GM19468 (cell line): ENCODE measurements around the gene HOXD3.

Experiments
- ATAC-seq: cut with Tn5 transposase; IDR thresholded peaks from one replicate; pipeline ENCODE4 v1.9.1; 2021; ENCODE audit warnings: mild to moderate bottlenecking, moderate library complexity, moderate number of reproducible peaks; ENCODE audit not compliant: unreplicated experiment; ENCODE audit errors: extremely low read depth

Gene HOXD3

DNA sequence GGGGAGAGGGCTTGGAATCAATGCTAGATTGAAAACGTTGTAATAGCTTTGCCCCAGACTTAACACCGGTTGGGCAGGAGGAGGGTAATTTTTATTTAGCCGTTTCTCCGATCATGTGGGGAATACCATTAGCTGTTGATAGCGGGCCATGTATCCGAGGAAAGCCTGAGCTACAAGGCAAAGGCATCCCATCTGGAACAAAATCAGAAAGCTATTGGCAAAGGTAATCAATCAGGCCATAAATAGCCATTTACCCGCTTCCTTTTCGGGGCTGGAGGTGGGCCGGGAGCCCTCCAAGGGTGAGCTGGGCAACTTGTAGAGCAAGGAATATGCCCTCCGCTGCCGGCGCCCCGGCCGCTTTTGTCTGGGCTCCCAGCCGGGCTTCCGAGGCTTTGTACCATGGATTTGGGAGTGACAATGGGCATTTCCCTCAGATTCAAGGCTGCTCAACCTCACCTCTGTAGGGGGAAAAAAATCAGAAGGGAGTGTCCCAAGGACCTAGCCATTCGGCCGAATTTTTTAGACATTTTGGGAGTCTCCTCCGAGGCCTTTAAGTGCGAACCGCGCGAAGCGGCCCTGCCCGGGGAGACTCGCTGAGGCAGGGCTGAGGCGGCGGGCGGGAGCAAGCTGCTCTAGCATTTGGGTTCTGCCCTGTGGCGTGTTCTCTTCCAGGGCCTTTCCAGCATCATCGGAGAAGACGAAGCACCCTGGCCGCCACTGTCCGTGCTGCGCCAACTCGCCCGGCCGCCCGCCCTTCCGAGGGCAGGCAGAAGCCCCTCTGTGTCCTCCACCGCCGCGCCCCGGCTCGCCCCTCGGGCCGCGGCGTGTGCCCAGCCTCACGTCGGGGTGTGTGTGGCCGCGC lies 35.7 kb upstream of the HOXD3 start:
- no peak for ATAC-seq

DNA sequence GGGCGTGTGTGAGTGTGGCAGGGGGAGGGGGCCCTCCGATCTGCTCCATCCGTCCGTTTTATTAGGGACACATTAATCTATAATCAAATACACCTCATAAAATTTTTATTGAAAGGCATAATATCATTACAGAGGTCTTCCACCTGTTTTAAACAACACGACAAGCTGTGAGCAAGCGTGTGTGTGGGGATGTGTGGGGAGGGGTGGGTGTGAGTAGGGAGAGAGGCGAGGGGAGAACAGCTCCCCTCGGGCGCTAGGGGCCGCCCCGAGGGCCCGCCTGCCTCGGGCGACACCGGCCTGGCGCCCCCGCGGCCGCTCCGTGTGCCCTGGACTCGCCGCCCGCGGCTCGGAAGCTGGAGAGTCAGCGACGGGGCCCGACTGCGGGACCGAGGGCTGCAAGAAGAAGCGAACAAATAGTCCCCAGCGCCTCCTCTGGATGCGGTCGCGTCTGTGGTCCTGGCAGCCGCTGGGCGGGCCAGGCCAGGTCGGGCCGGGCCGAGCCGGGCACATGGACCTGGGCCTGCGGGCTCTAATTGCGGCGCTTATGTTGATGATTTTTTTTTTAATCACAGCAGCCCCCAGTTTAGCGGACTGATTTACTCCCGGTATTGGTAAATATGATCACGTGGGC lies 34.9 kb upstream of the HOXD3 start:
- no peak for ATAC-seq

DNA sequence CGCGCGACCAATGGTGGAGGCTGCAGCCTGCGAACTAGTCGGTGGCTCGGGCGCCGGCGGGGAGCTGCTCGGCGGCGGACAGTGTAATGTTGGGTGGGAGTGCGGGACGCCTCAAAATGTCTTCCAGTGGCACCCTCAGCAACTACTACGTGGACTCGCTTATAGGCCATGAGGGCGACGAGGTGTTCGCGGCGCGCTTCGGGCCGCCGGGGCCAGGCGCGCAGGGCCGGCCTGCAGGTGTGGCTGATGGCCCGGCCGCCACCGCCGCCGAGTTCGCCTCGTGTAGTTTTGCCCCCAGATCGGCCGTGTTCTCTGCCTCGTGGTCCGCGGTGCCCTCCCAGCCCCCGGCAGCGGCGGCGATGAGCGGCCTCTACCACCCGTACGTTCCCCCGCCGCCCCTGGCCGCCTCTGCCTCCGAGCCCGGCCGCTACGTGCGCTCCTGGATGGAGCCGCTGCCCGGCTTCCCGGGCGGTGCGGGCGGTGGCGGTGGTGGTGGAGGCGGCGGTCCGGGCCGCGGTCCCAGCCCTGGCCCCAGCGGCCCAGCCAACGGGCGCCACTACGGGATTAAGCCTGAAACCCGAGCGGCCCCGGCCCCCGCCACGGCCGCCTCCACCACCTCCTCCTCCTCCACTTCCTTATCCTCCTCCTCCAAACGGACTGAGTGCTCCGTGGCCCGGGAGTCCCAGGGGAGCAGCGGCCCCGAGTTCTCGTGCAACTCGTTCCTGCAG lies 34.3 kb upstream of the HOXD3 start, which contains the start of gene HOXD9:
HOXD9 (plus strand) TSS at position 37 of the 728 bp plus-strand sequence; CDS start at position 87, 50 bp downstream.
- no peak for ATAC-seq

DNA sequence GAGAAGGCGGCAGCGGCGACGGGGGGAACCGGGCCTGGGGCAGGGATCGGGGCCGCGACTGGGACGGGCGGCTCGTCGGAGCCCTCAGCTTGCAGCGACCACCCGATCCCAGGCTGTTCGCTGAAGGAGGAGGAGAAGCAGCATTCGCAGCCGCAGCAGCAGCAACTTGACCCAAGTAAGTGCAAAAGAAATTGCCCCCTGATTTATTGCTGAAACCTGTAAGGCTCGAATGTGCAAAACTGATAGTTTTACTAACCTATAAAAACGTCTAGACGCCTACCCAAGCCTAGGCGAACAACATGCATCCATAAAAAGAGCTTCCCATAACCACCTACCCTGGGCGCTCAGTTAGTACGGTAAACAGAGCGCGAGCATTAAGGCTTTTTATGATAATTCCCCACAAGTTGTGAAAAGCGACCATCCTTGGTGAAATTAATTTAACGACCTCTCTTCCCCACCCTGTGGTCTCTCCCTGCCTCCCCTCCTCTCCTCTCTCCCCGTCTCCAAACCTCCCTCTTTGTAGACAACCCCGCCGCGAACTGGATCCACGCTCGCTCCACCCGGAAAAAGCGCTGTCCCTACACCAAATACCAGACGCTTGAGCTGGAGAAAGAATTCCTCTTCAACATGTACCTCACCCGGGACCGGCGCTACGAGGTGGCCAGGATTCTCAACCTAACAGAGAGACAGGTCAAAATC lies 33.5 kb upstream of the HOXD3 start:
- ATAC-seq: no peak

DNA sequence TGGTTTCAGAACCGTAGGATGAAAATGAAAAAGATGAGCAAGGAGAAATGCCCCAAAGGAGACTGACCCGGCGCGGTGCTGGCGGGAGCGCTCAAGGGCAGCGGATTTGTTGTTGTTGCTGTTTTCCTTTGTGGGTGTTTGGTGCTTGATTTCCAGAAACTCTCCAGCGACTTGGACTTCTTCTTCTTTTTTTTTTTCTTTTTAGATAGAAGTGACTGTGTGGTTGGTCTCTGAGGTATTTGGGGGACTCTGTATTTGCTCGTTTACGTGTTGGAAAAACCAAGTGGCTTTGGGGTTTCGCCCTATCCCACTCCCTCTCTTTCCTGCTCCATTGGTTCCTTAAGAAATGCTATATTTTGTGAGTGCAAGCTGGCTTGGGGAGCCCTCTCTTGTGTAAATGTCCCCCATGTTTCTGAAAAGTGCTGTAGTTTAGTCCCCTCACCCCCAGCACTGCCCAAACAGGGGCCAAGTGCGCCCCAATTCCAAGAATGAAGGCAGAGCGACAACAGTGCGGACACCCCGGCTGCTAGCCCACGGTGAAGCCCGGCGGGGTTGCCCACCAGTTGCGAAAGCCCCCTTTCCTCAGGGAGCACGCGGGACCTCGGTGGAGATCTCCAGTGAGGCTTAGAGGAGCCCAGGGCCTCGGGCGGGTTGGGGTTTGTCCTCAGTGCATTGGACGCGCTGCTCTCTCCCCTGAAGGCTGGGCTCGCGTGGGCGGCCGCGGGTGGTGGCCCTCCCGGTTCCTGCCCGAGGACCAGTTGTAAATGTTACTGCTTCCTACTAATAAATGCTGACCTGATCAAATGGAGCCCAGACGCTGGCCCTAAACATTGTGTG lies 32.8 kb upstream of the HOXD3 start:
- no peak for ATAC-seq

DNA sequence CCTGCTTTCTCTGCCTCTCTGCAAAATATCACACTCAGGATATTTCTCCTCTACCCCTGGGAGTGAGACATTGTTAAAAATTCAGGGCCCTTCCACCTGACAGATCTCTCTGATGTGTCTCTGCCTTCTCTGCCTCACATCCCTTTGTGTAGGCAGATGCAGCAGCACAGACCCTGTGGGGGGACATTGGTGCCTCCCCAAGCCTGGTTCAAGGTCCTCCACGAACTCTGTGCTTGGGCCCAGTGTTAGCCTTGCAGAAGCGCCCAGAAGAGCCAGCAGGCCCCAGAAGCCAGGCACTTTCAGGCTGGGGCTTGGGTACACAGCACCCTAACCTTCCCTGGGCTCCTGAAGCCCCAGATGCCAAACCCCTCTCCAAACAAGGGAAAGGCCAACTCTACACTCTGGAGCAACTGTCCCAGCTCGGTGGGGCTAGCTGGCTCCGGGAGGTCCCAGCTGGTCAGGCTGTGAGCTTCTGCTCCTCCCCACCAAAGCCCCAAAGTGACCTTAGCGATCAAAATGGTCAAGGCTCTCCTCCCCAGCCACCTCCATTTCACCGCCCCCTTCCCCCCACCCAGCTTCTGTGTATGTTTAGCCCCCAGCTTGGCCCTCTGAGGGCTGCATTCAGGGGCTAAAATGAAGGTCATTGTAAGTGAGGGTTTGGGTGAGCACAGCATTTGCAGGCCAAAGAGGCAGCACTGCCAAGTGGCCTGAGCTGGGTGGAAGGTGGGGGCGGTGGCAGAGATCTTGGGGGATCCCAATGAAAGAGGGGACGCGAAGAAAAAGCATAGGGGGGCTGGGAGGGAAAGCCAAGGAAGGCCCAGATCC lies 31.9 kb upstream of the HOXD3 start:
- ATAC-seq: no peak

DNA sequence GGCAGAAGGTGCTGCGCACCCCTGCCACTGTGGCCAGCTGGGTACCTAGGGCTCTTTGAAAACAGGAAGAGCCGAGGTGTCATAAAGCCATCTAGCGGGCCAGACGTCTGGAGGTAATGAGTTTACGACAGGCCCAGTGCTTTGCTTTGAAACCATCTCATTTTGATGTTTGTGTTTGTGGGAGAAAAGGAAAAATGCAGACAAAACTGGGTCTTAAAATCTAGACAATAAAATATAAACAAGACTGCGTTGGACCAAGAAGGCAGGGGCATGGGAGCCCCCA lies 31.4 kb upstream of the HOXD3 start:
- ATAC-seq: no peak

DNA sequence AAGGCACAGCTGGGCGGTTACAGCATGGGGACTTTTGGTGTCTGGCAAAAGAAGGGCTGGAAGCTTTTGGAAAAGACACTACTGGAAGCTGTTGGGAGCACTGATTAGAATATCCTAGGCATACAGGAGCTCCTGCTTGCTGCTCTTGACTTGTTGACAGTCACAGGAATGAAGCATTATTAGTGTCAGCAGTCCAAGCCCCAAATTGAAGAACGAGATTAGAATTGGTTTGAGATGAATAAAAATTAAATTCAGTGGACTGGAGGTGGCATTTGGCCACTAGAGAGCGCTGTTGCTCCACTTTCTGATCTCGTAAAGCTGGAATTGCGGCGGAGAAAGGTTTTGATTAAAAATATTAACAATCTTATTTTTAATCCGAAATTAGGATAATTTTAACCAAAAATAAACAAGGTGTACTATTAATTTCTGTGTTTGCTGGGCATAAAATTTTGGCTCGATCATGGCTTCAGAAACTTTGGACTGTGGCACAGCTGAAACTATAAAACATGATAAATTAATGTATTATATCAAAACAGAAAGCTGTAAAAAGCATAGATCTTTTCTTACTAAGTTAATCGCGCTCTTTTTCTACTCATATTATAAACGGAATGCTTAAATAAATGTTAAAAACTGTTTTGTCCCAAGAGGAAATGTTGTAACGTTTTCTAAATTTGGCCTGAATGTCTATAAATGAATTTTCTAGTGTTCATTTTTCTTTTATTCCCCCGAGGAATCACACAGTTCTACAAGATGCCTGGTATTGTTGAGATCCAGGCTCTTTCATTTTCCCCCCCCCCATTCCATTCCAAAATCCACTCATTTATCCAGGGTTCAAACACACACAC lies 30.0 kb upstream of the HOXD3 start:
- no peak for ATAC-seq

DNA sequence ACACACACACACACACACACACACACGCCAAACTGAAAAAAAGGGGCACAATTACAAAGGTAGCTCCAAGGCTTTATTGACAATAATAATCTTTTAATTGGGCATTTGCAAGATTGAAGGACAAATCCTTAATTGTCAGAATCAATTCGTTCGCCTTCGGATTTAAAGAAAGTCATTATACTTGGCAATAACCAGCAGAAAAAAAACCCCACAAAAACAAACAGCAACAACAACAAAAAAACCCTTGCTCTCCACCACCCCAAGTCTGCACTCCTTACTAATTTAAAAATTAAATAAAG lies 29.4 kb upstream of the HOXD3 start:
- no peak for ATAC-seq

DNA sequence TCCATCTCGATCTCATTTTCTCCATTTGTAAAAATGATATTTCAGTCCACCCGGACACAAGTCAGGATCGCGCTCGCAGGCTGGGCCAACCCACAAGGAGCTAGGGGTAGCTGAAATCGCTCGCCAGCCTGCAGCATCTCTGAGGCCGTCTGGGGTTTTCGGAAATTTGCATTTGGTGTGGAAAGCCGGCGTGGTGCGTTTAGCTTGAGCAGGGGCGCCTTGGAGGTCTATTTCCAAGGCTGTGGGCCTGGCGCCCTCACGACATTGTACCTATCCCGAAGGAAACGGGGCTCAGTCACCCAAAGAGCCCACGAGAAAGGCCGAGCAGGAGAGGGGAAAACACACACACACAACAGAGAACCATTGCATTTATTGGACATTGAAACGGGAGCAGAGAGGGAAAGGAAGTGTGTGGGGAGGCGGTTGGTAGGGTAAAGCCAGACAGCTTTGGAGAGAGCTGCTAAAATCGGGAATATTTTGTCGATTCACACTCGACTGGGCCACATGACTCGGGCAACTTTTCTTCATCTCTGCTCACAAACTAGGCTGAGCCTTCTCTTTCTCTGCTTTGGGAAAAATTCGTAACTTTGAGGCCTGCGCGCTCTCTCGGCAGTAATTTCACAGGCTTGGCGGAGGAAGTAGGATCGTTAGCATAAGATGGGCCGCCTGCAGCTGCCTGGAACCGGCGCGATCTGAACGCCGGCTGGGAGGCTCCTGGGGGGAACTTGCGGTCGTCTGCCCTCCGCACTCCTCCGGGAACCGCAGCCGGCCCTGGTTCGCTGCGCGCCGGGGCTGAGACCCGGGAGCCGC lies 28.7 kb upstream of the HOXD3 start:
- no peak for ATAC-seq

DNA sequence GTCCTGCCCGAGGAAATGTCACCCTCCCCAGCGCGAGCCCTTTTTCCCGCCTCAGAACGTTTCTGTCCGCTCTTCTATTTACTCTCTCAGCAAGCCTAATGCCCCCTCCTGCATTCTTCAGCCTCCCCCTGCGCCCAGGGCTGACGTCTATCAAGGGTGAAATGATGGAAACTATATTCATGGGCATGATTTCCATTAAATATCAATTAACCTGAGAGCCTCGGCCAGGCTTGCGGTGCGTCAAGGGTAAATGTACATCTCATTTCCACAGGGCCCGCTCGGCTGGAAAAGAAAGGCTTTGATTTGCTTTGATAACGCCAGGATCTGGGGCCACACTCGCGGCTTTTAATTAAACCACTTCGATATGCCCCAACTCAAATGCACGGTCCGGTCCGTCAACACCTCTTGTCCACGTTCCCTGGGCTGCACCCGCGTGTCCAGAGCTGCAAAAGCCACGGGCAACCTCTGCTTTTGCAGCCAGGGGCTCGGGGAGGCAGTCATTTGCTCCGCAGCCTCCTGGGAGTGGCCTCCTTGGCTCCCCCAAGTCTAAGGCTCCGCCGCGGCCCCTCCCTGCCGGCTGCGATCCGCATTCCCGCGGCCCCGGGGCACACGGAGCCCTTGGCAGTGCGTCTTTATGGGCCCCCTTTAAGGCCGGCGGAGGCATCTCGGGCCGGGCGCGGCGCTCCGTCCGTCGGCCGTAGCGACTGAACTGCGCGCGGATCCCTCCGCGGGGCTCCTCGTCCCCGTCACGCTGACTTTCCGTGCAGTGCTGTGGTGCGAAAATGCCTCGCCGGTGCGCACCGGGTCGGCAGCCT lies 27.9 kb upstream of the HOXD3 start, which contains the start of gene HOXD8:
HOXD8 (plus strand) TSS at position 724 of the 815 bp plus-strand sequence. CDS start 662 bp downstream, outside the sequence.
- no peak for ATAC-seq

DNA sequence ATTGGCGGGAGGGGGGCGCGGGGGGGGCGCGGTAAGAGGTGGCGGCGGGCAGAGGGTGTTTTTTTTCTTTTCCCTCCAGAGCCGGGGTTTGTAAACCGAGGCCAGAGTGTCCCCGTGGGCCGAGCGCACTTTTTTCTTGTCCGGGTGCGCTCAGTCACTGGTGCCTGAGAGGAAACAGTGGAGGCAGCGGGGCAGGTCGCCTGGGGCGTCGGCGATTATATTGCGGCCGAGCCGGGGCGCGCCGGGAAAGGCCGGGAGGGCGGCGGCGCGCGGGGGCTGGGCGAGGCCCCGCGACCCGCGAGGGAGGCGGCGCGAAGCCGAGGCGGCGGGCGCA lies 27.3 kb upstream of the HOXD3 start:
- no peak for ATAC-seq

DNA sequence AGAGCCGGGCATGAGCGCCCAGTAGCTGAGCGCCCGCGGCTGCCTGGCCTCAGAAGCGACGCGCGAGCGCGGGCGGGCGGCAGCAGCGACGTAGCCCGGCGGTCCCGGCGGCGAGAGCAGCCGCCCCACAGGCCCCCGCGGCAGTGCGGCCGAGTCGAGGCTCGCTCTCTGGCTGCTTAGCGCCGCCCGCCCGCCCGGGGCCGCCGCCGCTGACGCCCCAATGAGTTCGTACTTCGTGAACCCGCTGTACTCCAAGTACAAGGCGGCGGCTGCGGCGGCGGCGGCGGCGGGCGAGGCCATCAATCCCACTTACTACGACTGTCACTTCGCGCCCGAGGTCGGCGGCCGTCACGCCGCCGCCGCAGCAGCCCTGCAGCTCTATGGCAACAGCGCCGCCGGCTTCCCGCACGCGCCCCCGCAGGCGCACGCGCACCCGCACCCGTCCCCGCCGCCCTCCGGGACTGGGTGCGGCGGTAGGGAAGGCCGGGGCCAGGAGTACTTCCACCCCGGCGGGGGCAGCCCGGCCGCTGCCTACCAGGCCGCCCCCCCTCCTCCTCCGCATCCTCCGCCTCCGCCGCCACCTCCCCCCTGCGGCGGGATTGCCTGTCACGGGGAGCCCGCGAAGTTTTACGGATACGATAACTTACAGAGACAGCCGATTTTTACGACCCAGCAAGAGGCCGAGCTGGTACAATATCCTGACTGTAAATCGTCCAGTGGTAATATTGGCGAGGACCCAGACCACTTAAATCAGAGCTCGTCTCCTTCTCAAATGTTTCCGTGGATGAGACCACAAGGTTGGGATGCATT lies 26.8 kb upstream of the HOXD3 start:
- ATAC-seq: no peak

DNA sequence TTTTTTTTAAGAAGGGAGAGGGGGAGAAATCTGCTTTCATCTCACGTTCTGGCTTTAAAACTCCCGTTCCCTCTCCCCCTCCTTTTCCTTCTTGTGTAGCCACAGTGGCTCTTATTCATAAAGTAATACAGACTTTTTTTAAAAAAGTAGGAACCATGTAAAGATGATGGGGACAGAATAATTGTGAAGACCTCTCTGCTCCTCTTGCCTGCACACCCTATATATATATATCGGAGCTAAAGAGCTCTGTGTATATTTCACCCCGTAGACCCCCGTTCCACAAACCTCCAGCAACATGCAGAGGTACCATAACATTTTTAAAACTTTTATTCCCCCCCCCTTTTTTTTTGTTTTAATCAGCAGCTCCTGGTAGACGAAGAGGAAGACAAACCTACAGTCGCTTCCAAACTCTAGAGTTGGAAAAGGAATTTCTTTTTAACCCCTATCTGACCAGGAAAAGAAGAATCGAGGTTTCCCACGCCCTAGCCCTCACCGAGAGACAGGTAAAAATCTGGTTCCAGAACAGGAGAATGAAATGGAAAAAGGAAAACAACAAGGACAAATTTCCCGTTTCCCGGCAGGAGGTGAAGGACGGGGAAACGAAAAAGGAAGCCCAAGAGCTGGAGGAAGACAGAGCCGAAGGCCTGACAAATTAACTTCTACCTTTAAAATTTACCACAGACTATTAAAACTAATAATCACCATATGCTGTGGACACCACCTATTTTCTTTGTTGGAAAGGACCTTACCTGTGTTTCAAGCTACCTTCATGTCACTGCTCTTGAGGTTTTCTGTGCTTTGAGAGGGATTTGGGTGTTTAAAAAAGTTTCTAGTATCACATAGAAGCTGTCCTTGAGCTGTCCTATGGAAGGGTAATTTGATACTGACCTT lies 25.9 kb upstream of the HOXD3 start:
- no peak for ATAC-seq

DNA sequence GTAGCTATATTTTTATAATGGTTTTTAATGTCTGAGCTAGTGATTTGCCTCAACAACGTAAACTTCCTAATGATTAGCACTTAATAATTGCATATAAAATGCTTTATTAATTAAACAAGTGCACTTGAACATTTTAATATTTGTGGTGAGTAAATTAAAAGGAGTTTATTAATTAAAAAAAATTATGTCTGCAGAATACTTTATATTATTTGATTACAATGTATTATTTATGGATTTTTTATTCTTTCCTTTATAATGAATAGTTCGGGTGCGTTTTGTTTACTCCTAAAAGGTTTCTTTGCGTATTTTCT lies 25.3 kb upstream of the HOXD3 start:
- no peak for ATAC-seq
